ENCODE data around the gene NT5C3B.
"Not testable (repeated sequence)": the region's sequence is repeated elsewhere in the genome, so short reads cannot be mapped to it uniquely, and the experiment has no call there.

GRCh38 chr17:41829961-41830360 is 6.1 kb downstream of the NT5C3B start:
- not testable (repeated sequence) for TF ChIP-seq CTCF, EP300 (IDR thresholded peaks at IDR 0.05)

Data from stomach (tissue), 4 donors.